Measurements from ENCODE around the gene LY86. TPM values are rescaled to one million over a fixed set of nuclear protein-coding genes. Genes with fewer than 3 reads are reported as not detected.

Gene LY86
- total RNA-seq, 1 donor from 2014 or later: not detected

DNA sequence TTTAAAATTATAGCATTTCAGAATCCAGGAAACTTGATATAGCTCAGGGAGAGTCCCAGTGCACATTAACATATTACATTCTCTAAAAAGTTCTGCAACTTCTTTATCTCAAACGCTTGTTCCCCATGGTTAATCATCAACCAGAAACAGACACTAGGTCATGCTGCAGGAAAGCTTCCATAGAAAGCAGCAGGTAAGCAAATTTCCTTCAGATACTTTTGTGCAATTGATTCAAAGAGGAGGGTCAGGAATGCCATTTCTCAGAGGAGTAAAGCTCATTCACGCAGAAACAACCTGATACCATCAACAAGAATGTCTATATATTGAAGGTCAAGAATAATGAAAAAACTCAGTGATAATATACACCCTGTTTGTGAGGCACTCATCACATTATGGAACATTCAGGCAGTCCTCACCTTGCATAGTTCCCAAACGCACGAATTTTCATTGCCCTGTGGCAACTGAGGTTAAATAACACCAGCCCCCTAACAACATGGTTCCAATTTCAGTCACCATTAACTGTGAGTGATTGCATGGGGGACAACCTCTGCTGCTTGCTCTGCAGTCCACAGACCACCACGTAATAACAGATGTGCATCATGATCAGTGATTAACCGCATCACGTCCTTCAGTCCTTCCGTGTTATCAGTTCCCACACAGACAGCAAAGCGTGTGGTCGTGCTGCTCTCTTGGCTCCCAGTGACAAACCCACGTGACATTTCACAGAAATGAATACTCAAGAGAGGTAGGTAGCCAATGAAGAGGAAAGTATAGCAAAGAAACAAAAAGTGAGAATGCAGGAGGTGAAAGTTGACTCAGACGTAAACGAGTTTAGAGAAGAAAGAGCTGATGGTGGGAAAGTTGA, 95.7 kb downstream of the LY86 start:
- H3K4me1 Mint-ChIP-seq (ENCODE audit: low read depth, unreplicated experiment): peaks cover 8% of the 10 kb centered on the region
- H3K27ac Mint-ChIP-seq (ENCODE audit: unreplicated experiment): no peak overlapping the region
- TF ChIP-seq, protein P1, sequence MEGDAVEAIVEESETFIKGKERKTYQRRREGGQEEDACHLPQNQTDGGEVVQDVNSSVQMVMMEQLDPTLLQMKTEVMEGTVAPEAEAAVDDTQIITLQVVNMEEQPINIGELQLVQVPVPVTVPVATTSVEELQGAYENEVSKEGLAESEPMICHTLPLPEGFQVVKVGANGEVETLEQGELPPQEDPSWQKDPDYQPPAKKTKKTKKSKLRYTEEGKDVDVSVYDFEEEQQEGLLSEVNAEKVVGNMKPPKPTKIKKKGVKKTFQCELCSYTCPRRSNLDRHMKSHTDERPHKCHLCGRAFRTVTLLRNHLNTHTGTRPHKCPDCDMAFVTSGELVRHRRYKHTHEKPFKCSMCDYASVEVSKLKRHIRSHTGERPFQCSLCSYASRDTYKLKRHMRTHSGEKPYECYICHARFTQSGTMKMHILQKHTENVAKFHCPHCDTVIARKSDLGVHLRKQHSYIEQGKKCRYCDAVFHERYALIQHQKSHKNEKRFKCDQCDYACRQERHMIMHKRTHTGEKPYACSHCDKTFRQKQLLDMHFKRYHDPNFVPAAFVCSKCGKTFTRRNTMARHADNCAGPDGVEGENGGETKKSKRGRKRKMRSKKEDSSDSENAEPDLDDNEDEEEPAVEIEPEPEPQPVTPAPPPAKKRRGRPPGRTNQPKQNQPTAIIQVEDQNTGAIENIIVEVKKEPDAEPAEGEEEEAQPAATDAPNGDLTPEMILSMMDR (IDR thresholded peaks at IDR 0.05; ENCODE audit: partially characterized antibody, unreplicated experiment): no peak
- H3K9me3 Mint-ChIP-seq (ENCODE audit: unreplicated experiment): no peaks in the 10 kb centered on the region
- no peak for DNase-seq
- no peaks in the 10 kb centered on the region for H3K36me3 Mint-ChIP-seq (ENCODE audit: unreplicated experiment)
- H3K27me3 Mint-ChIP-seq (ENCODE audit: unreplicated experiment): no peaks in the 10 kb centered on the region
- no peak overlapping the region for H3K4me3 Mint-ChIP-seq (ENCODE audit: unreplicated experiment)

DNA sequence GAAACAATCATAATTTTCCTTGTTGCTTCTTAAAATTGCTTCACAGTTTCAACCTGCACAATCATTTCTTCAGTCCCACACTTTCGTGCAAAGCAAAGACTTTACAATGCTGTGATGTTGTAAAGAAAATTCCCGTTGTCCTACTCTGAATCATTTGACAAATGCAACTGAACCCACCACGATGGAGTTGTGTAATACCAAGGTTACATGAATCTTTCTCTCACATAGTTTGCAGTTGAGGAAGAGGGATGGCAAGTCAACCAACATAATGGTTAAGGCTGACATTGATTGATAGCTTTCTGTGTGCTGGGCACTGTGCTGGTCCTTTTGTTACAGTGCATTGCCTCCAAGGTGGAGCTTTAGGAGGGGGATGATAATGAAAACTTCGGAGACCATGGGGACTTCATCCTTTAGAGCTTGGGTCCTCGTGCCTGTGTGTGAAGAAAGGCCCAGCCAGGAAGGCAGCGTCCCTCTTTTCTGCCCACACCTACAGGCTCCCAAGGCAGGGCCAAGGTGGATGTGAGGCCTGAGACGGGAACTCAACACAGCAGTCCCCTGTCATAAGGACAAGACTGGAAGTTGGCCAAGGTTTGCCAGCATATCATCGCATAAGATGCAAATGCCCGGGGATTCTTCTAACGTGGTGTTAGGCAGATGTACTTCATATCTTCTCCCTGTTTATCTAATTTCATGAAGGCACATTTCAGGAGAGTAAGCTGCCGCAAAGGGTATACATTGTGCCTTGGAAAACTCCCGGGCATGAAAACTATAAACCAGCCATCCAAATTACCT, 96.9 kb downstream of the LY86 start:
- DNase-seq: no peak
- Mint-ChIP-seq H3K9me3 (ENCODE audit: unreplicated experiment) (no peaks in the 10 kb centered on the region), H3K27ac (ENCODE audit: unreplicated experiment) (no peak overlapping the region), H3K4me1 (ENCODE audit: low read depth, unreplicated experiment) (peaks cover 8% of the 10 kb centered on the region), H3K36me3 (ENCODE audit: unreplicated experiment) (no peaks in the 10 kb centered on the region), H3K4me3 (ENCODE audit: unreplicated experiment) (no peak overlapping the region), H3K27me3 (ENCODE audit: unreplicated experiment) (no peaks in the 10 kb centered on the region)
- TF ChIP-seq, protein P1 (IDR thresholded peaks at IDR 0.05; ENCODE audit: partially characterized antibody, unreplicated experiment): no peak

DNA sequence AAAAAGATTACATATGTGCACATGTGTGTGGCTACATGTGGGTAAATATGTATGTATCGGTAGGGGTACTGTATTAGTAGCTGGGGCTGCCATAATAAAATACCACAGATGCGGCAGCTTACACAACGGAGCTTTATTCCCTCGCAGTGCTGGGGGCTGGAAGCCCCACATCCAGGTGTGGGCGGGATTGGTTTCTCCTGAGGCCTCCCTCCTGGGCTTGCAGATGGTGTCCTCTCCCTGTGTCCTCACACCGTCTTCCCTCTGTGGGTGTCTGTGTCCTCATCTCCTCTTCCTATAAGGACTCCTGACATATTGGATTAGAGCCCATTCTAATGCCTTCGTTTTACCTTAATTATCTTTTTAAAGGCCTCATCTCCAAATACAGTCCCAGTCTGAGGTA, 97.7 kb downstream of the LY86 start:
- Mint-ChIP-seq H3K4me3 (ENCODE audit: unreplicated experiment) (peak overlapping the region; percentile 78), H3K4me1 (ENCODE audit: low read depth, unreplicated experiment) (peaks cover 5% of the 10 kb centered on the region), H3K9me3 (ENCODE audit: unreplicated experiment) (no peaks in the 10 kb centered on the region), H3K27me3 (ENCODE audit: unreplicated experiment) (no peaks in the 10 kb centered on the region), H3K27ac (ENCODE audit: unreplicated experiment) (no peak overlapping the region), H3K36me3 (ENCODE audit: unreplicated experiment) (no peaks in the 10 kb centered on the region)
- no peak for DNase-seq
- TF ChIP-seq, protein P1 (IDR thresholded peaks at IDR 0.05; ENCODE audit: partially characterized antibody, unreplicated experiment): no peak

DNA sequence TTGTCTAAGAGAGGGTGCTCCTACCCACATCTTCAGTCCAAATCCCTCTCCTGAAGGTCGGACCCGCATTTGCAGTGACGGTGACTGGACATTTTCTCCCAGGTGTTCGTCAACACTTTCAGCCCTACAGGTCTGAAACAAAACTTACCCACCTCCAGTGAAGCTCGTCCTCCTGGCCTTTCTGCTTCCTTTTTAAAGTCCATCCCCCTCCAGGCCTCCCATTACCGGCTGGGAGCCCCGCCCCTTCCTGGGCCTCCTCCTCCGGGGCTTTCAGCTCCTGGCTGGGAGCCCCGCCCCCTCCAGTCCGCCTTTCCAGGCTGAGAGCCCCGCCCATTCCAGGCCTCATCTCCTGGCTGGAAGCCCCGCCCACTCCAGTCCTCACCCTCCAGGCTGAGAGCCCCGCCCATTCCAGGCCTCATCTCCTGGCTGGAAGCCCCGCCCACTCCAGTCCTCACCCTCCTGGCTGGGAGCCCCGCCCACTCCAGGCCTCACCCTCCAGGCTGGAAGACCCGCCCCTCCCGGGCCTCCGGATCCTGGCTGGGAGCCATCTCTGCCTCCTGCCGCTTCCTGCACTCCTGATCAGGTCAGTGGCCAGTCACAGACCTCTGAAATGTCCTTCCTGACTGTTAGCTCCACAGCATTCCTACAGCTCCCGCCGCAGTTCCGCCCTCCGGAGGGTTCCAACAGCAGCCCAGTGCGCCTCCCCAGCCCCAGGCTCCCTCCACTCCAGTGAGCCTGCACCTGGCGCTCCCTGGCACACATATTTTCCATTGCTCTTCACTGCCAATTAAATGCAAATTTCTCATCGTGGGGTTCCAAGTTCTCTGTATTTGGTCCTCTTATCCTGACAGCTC, 98.5 kb downstream of the LY86 start:
- no peaks in the 10 kb centered on the region for H3K27me3 Mint-ChIP-seq (ENCODE audit: unreplicated experiment)
- H3K9me3 Mint-ChIP-seq (ENCODE audit: unreplicated experiment): no peaks in the 10 kb centered on the region
- DNase-seq: peak; percentile 92
- peak overlapping the region; percentile 43 for H3K27ac Mint-ChIP-seq (ENCODE audit: unreplicated experiment)
- no peaks in the 10 kb centered on the region for H3K36me3 Mint-ChIP-seq (ENCODE audit: unreplicated experiment)
- TF ChIP-seq, protein P1 (IDR thresholded peaks at IDR 0.05; ENCODE audit: partially characterized antibody, unreplicated experiment): no peak
- H3K4me1 Mint-ChIP-seq (ENCODE audit: low read depth, unreplicated experiment): peaks cover 2% of the 10 kb centered on the region
- H3K4me3 Mint-ChIP-seq (ENCODE audit: unreplicated experiment): peak overlapping the region; percentile 79
